B cell (primary cell): Measurements from ENCODE around the gene SFTPB. TPM values are rescaled to one million over a fixed set of nuclear protein-coding genes. Genes with fewer than 3 reads are reported as not detected.
A peak's percentile ranks its signal among the peaks of the same experiment; 100 is the strongest.

Experiments
- ATAC-seq: fragments of 200-7000 bp; cut with Tn5 transposase; one replicate; pipeline ENCODE4 v1.10.0; 2021; ENCODE audit warnings: low read depth, mild to moderate bottlenecking, moderate number of reproducible peaks, moderate library complexity
- CTCF ChIA-PET: fragments of 350-600 bp; sonication (Branson Sonifier 250); formaldehyde crosslinking; loops from one replicate; lab custom pipeline; 2021; ENCODE audit warnings: antibody characterized with exemption, inconsistent platforms; lab: Charles Lee
- POLR2A ChIA-PET: fragments of 350-600 bp; sonication (Branson Sonifier 250); formaldehyde crosslinking; loops from one replicate; lab custom pipeline; 2021; ENCODE audit warnings: antibody characterized with exemption; lab: Charles Lee
- DNase-seq: peaks from one replicate; pipeline ENCODE4 v3.0.0; 2013
- H2AFZ ChIP-seq: 2 replicates; pipeline ENCODE4 v1.6.1; 2012; ENCODE audit warnings: mild to moderate bottlenecking, low read depth, low read length; ENCODE audit not compliant: insufficient read depth, poor library complexity, severe bottlenecking
- H3K27ac ChIP-seq, 2 donors: 1 replicate in 1 of 2; 2 replicates in 1 of 2; pipeline ENCODE4 v1.5.1; 2012 to 2013; ENCODE audit warnings: low read length in 2 of 2, mild to moderate bottlenecking in 2 of 2, moderate library complexity in 1 of 2
- H3K27me3 ChIP-seq, 4 experiments: fragments of 200-600 bp in 1 of 4; sonication (generic) in 1 of 4; replicated peaks in 1 of 4; 1 replicate in 2 of 4; 2 replicates in 2 of 4; pipeline versions ENCODE4 v1.6.1 to v1.7.0; 2013 to 2016; ENCODE audit warnings: low read length in 3 of 4, mild to moderate bottlenecking in 2 of 4, mixed read lengths in 1 of 4, moderate library complexity in 1 of 4; ENCODE audit not compliant: insufficient read depth in 4 of 4, control insufficient read depth in 3 of 4; ENCODE audit errors: control extremely low read depth in 1 of 4
- H3K36me3 ChIP-seq, 2 experiments: replicated peaks in 1 of 2; 1 replicate in 1 of 2; 2 replicates in 1 of 2; pipeline versions ENCODE4 v1.6.1 to v1.7.1; 2013; ENCODE audit warnings: low read length in 1 of 2; ENCODE audit not compliant: insufficient read depth in 2 of 2, control insufficient read depth in 1 of 2; ENCODE audit errors: control extremely low read depth in 1 of 2, extremely low read depth in 1 of 2
- H3K4me1 ChIP-seq, 2 donors: fragments of 200-600 bp in 1 of 2; sonication (generic) in 1 of 2; 1 replicate in 1 of 2; 2 replicates in 1 of 2; pipeline versions ENCODE4 v1.5.1 to v1.6.1; 2013 to 2017; ENCODE audit warnings: low read length in 2 of 2; ENCODE audit not compliant: control insufficient read depth in 2 of 2, insufficient read depth in 2 of 2
- H3K4me2 ChIP-seq: replicated peaks from 2 replicates; pipeline ENCODE3; 2012; ENCODE audit warnings: mild to moderate bottlenecking, low read depth, low read length; ENCODE audit not compliant: poor library complexity, severe bottlenecking
- H3K4me3 ChIP-seq, 5 experiments: fragments of 200-600 bp in 1 of 5; sonication (generic) in 1 of 5; 1 replicate in 3 of 5; 2 replicates in 2 of 5; pipeline versions ENCODE4 v1.5.1 to v1.7.0; 2011 to 2016; ENCODE audit warnings: low read length in 4 of 5, mild to moderate bottlenecking in 4 of 5, low read depth in 2 of 5, control low read depth in 1 of 5, moderate library complexity in 1 of 5; ENCODE audit not compliant: insufficient read depth in 1 of 5; ENCODE audit errors: control extremely low read depth in 1 of 5, extremely low read depth in 1 of 5
- H3K79me2 ChIP-seq: fragments of 200-600 bp; sonication (generic); one replicate; pipeline ENCODE4 v1.6.0; 2016; ENCODE audit warnings: low read length; ENCODE audit not compliant: control insufficient read depth, insufficient read depth
- H3K9ac ChIP-seq: fragments of 200-600 bp; sonication (generic); 2 replicates; pipeline ENCODE4 v1.6.1; 2017; ENCODE audit warnings: mild to moderate bottlenecking, low read length, moderate library complexity
- H3K9me3 ChIP-seq, 3 donors: one replicate each; pipeline versions ENCODE4 v1.6.1 to v1.7.1; 2013; ENCODE audit warnings: low read length in 2 of 3; ENCODE audit not compliant: control insufficient read depth in 2 of 3, insufficient read depth in 1 of 3; ENCODE audit errors: control extremely low read depth in 1 of 3
- H4K20me1 ChIP-seq: 2 replicates; pipeline ENCODE4 v1.6.0; 2012; ENCODE audit warnings: mild to moderate bottlenecking, low read length; ENCODE audit not compliant: insufficient read depth, control insufficient read depth, poor library complexity, severe bottlenecking
- H3K27ac Mint-ChIP-seq: one replicate; pipeline ENCODE4 v1.8.0; 2021; ENCODE audit warnings: mixed read lengths
- H3K27me3 Mint-ChIP-seq: one replicate; pipeline ENCODE4 v1.8.0; 2021; ENCODE audit warnings: mixed read lengths
- H3K4me1 Mint-ChIP-seq: one replicate; pipeline ENCODE4 v1.8.0; 2021; ENCODE audit warnings: mixed read lengths
- H3K4me3 Mint-ChIP-seq: one replicate; pipeline ENCODE4 v1.8.0; 2021; ENCODE audit warnings: mixed read lengths
- H3K9me3 Mint-ChIP-seq: one replicate; pipeline ENCODE4 v1.8.0; 2022; ENCODE audit warnings: mixed read lengths; ENCODE audit not compliant: insufficient read depth
- EZH2 ChIP-seq: IDR thresholded peaks from 2 replicates; pipeline ENCODE4 v1.6.1; 2012; ENCODE audit warnings: borderline replicate concordance, low read depth, mild to moderate bottlenecking, moderate library complexity, low read length; ENCODE audit not compliant: insufficient read depth, poor library complexity, severe bottlenecking
- WGBS: methylation state at CpG from one replicate; pipeline ENCODE4 v1.1.5; 2013; ENCODE audit warnings: missing lambda C conversion rate; ENCODE audit not compliant: insufficient coverage; 5-methylcytosine and 5-hydroxymethylcytosine counted together
- intact Hi-C: fragments of 100-400 bp; cut with micrococcal nuclease; formaldehyde crosslinking; loops from one replicate; pipeline ENCODE4 v1.10.0; 2022
- polyA plus RNA-seq: library from polyadenylated mRNA; depleted of rRNA; stranded (reverse); fragments of >200 nt; gene quantifications from 2 replicates; pipeline ENCODE4 v1.2.3, GENCODE V29; 2012
- total RNA-seq, 2 donors: library from RNA; stranded (reverse); fragments of 120-200 nt in 1 of 2; gene quantifications; 1 replicate in 1 of 2; 2 replicates in 1 of 2; pipeline versions ENCODE4 v1.2.3 to v1.2.4, GENCODE V29; 2013 to 2022
- TF ChIP-seq, protein P1 (sequence below): fragments of 200-600 bp; IDR thresholded peaks from one replicate; pipeline ENCODE4 v1.8.0; 2022; ENCODE audit warnings: antibody characterized with exemption, mild to moderate bottlenecking

SFTPB gene
- total and polyA plus RNA-seq, 2 donors (not counting 1 experiment from before 2014, with no cell fraction given), result not detected

GRCh38 chr2:85647823-85648526 is 20.0 kb downstream of the SFTPB start:
- peaks cover 22% of the 10 kb centered on the region for H3K4me1 Mint-ChIP-seq
- TF ChIP-seq, protein P1, sequence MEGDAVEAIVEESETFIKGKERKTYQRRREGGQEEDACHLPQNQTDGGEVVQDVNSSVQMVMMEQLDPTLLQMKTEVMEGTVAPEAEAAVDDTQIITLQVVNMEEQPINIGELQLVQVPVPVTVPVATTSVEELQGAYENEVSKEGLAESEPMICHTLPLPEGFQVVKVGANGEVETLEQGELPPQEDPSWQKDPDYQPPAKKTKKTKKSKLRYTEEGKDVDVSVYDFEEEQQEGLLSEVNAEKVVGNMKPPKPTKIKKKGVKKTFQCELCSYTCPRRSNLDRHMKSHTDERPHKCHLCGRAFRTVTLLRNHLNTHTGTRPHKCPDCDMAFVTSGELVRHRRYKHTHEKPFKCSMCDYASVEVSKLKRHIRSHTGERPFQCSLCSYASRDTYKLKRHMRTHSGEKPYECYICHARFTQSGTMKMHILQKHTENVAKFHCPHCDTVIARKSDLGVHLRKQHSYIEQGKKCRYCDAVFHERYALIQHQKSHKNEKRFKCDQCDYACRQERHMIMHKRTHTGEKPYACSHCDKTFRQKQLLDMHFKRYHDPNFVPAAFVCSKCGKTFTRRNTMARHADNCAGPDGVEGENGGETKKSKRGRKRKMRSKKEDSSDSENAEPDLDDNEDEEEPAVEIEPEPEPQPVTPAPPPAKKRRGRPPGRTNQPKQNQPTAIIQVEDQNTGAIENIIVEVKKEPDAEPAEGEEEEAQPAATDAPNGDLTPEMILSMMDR, result no peak
- TF ChIP-seq EZH2, result no peak
- no peak overlapping the region for H3K9ac ChIP-seq
- H3K27me3 Mint-ChIP-seq, result no peaks in the 10 kb centered on the region
- peak overlapping the region in 1 of 2 donors; percentile 1 for H3K27ac ChIP-seq
- H3K9me3 Mint-ChIP-seq, result no peaks in the 10 kb centered on the region
- peak overlapping the region; percentile 6 for H3K4me3 Mint-ChIP-seq
- H3K4me2 ChIP-seq, result peak overlapping the region; percentile 7
- peak overlapping the region; percentile 72 for H3K27ac Mint-ChIP-seq
- ChIA-PET POLR2A (interaction anchor here (0.6 kb wide), 1 partner anchor 22 kb away, joined by 3 read pairs; no protein-coding TSS in a partner anchor), CTCF (interaction anchor here (1.0 to 3.0 kb wide), 6 partner anchors 9 to 228 kb away, joined by 3 to 28 read pairs (median 4); no protein-coding TSS in a partner anchor)
- H3K9me3 ChIP-seq, result no peaks in the 10 kb centered on the region
- H3K79me2 ChIP-seq, result no peaks in the 10 kb centered on the region
- DNase-seq, result peak; percentile 76
- intact Hi-C loops, result loop anchor here (1.0 to 2.0 kb wide), 2 partner anchors 11 to 31 kb away; partner anchors contain the start of gene USP39
- peaks cover 5 to 88% of the 10 kb centered on the region in 2 experiments for H3K36me3 ChIP-seq
- H2AFZ ChIP-seq, result no peak overlapping the region
- ATAC-seq, result peak; percentile 96
- H3K4me1 ChIP-seq, result peaks cover 18 to 26% of the 10 kb centered on the region in 2 donors
- WGBS, result 27% methylated on average over 8 of the region's 10 CpGs
- no peak overlapping the region for H3K4me3 ChIP-seq
- H3K27me3 ChIP-seq, result no peaks in the 10 kb centered on the region
- H4K20me1 ChIP-seq, result peaks cover 29% of the 10 kb centered on the region

DNA sequence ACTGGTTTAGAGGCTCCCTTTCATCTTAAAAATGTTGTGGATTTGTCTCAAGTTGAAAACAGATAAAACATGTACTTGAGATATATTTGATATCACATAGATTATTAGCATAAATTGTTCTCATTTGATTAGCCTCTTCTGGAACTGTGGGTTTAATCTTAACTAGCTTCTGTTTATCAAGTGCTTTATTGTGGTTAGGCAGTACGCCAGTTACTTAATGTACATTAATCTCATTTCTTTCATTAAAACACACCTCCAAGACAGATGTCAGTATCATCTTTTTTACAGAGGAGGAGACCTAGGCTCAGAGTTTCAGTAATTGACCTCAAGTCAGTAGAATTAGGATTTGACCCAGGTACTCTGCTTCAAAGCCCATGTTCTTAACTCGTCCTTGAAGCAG is 21.8 kb downstream of the SFTPB start:
- H3K4me1 Mint-ChIP-seq, result peaks cover 22% of the 10 kb centered on the region
- no peaks in the 10 kb centered on the region for H3K27me3 ChIP-seq
- H3K9ac ChIP-seq, result no peak overlapping the region
- no peak overlapping the region for H3K4me3 ChIP-seq
- peaks cover 7% of the 10 kb centered on the region for H3K79me2 ChIP-seq
- ChIA-PET CTCF (interaction anchor here (0.6 to 4.1 kb wide), 3 partner anchors 10 to 238 kb away, joined by 3 to 22 read pairs (median 10); no protein-coding TSS in a partner anchor), POLR2A (no interaction called here)
- H3K4me3 Mint-ChIP-seq, result no peak overlapping the region
- H3K27ac ChIP-seq, result no peak overlapping the region
- no CpG with 5 or more reads among the region's 2 CpGs for WGBS
- no peaks in the 10 kb centered on the region for H3K9me3 Mint-ChIP-seq
- H3K9me3 ChIP-seq, result no peaks in the 10 kb centered on the region
- H4K20me1 ChIP-seq, result peaks cover 29% of the 10 kb centered on the region
- no peak overlapping the region for H2AFZ ChIP-seq
- ATAC-seq (no peak), DNase-seq (no peak)
- intact Hi-C loops, result loop anchor here (2.0 kb wide), 1 partner anchor 29 kb away; the partner anchor contains the start of gene USP39
- H3K36me3 ChIP-seq, result peaks cover 10 to 92% of the 10 kb centered on the region in 2 experiments
- H3K27ac Mint-ChIP-seq, result no peak overlapping the region
- no peaks in the 10 kb centered on the region for H3K27me3 Mint-ChIP-seq
- H3K4me2 ChIP-seq, result no peak overlapping the region
- H3K4me1 ChIP-seq, result peaks cover 18 to 26% of the 10 kb centered on the region in 2 donors
- TF ChIP-seq EZH2, result no peak
- TF ChIP-seq, protein P1, result no peak
